OCI-LY7 (cell line): ENCODE data around the gene RECK.

Experiments used
- EZH2phosphoT487 ChIP-seq: fragments of 200-600 bp; sonication (generic); IDR thresholded peaks from 2 replicates; pipeline ENCODE4 v1.6.1; 2018; ENCODE audit warnings: low read depth, borderline replicate concordance, mild to moderate bottlenecking, mixed run types, antibody characterized with exemption, low read length, moderate library complexity, mixed read lengths
- TF ChIP-seq, protein P1 (sequence below): fragments of 200-600 bp; sonication (generic); conservative IDR thresholded peaks from 2 replicates; pipeline ENCODE4 v1.5.1; 2014; ENCODE audit warnings: mild to moderate bottlenecking, antibody characterized with exemption, low read length, moderate library complexity, mixed read lengths

DNA sequence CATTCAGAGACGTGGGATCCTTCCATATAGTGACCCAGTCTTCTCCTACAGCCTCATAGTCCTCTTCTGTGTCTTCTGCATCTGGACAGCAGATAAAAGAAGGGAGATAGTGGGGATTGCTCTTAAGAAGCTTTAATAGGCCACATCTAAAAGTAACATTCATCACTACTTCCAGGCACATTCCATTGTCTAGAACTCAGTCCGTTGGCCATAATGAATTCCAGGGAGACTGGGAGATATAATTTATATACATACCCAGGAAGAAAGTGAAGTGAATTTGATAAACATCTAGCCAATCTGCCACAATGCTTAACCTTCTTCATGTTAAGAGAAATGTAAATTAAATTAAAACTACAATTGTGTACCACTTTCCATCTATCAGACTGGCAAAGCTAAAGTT is 77.3 kb downstream of the RECK start:
- TF ChIP-seq, protein P1, sequence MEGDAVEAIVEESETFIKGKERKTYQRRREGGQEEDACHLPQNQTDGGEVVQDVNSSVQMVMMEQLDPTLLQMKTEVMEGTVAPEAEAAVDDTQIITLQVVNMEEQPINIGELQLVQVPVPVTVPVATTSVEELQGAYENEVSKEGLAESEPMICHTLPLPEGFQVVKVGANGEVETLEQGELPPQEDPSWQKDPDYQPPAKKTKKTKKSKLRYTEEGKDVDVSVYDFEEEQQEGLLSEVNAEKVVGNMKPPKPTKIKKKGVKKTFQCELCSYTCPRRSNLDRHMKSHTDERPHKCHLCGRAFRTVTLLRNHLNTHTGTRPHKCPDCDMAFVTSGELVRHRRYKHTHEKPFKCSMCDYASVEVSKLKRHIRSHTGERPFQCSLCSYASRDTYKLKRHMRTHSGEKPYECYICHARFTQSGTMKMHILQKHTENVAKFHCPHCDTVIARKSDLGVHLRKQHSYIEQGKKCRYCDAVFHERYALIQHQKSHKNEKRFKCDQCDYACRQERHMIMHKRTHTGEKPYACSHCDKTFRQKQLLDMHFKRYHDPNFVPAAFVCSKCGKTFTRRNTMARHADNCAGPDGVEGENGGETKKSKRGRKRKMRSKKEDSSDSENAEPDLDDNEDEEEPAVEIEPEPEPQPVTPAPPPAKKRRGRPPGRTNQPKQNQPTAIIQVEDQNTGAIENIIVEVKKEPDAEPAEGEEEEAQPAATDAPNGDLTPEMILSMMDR: no peak
- no peak for TF ChIP-seq EZH2phosphoT487
